ENCODE results near the gene RPA1.

DNA sequence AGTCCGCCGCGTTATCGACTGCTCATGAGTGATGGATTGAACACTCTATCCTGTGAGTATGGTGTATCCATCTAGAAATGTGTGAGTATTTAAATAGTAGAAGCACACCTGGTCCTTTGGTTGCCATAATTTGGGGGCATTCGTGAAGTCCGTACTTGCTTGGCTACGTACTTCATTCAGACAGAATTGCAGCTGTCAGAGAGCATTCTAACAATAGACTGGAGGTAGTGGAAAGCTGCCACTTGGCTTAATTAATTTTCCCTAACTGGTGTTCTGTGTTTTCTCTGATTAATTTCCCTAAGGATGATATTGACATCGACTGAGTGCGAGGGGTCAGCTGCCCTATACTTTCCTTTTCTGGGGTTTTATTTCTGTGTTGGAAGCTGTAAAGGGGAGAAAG is 14.1 kb downstream of the RPA1 start:
- TF ChIP-seq, protein P1, sequence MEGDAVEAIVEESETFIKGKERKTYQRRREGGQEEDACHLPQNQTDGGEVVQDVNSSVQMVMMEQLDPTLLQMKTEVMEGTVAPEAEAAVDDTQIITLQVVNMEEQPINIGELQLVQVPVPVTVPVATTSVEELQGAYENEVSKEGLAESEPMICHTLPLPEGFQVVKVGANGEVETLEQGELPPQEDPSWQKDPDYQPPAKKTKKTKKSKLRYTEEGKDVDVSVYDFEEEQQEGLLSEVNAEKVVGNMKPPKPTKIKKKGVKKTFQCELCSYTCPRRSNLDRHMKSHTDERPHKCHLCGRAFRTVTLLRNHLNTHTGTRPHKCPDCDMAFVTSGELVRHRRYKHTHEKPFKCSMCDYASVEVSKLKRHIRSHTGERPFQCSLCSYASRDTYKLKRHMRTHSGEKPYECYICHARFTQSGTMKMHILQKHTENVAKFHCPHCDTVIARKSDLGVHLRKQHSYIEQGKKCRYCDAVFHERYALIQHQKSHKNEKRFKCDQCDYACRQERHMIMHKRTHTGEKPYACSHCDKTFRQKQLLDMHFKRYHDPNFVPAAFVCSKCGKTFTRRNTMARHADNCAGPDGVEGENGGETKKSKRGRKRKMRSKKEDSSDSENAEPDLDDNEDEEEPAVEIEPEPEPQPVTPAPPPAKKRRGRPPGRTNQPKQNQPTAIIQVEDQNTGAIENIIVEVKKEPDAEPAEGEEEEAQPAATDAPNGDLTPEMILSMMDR (conservative IDR thresholded peaks at IDR 0.05; ENCODE audit: low read depth, low read length) = no peak
- no peak for TF ChIP-seq EZH2 (IDR thresholded peaks at IDR 0.05; ENCODE audit: borderline replicate concordance, low read depth, low read length, poor library complexity, severe bottlenecking)
